Fibroblast of villous mesenchyme (primary cell): Measurements from ENCODE around the gene CEP350. TPM values are rescaled to one million over a fixed set of nuclear protein-coding genes. Genes with fewer than 3 reads are reported as not detected.
A peak's percentile ranks its signal among the peaks of the same experiment; 100 is the strongest.

ENCODE experiments used
- DNase-seq: peaks from one replicate; pipeline ENCODE4 v3.0.0-alpha.2; 2010; ENCODE audit warnings: low read depth
- H3K4me3 ChIP-seq: 2 replicates; pipeline ENCODE4 v1.5.1; 2011; ENCODE audit warnings: low read depth, mild to moderate bottlenecking, low read length
- CTCF ChIP-seq: IDR thresholded peaks from 2 replicates; pipeline ENCODE4 v1.5.1; 2012; ENCODE audit warnings: low read depth, mild to moderate bottlenecking, low read length; ENCODE audit not compliant: insufficient read depth
- total RNA-seq: library from RNA; depleted of rRNA; stranded (reverse); fragments of >200 nt; gene quantifications from 2 replicates; pipeline ENCODE4 v1.2.3, GENCODE V29; 2012

Gene CEP350
- total RNA-seq, 1 donor, result 72.1 TPM

GRCh38 chr1:180020017-180020416 lies 65.4 kb downstream of the CEP350 start:
- H3K4me3 ChIP-seq, result no peak overlapping the region
- no peak for TF ChIP-seq CTCF
- no peak for DNase-seq

- no peak overlapping the region for H3K4me3 ChIP-seq
- no peak for DNase-seq
- TF ChIP-seq CTCF, result no peak
Observed at GRCh38 chr1:180026556-180026955, 71.9 kb downstream of the CEP350 start.

GRCh38 chr1:180027949-180028445 lies 73.4 kb downstream of the CEP350 start:
- H3K4me3 ChIP-seq, result no peak overlapping the region
- DNase-seq, result peak; percentile 92

GRCh38 chr1:180028864-180029263 lies 74.3 kb downstream of the CEP350 start:
- peak; percentile 19 for TF ChIP-seq CTCF
- no peak overlapping the region for H3K4me3 ChIP-seq
- DNase-seq, result no peak

More at GRCh38 chr1:180027949-180028445, 73.4 kb downstream of the CEP350 start:
- no peak for TF ChIP-seq CTCF

GRCh38 chr1:180029524-180030135 lies 75.0 kb downstream of the CEP350 start:
- H3K4me3 ChIP-seq, result no peak overlapping the region
- no peak for DNase-seq
- TF ChIP-seq CTCF, result no peak

GRCh38 chr1:180031664-180032063 lies 77.1 kb downstream of the CEP350 start:
- no peak overlapping the region for H3K4me3 ChIP-seq
- DNase-seq, result no peak
- TF ChIP-seq CTCF, result no peak

- DNase-seq, result no peak
- no peak overlapping the region for H3K4me3 ChIP-seq
- TF ChIP-seq CTCF, result no peak
Observed at GRCh38 chr1:180033390-180033789, 78.8 kb downstream of the CEP350 start.
